Stimulated activated CD8-positive, alpha-beta memory T cell treated with anti-CD3 and anti-CD28 coated beads, Interleukin-15, amount 100 ng/mL, for 4 hours (primary cell): ENCODE measurements around the gene GSTO1.

Source experiments
- DNase-seq, 2 donors: peaks; one replicate each; pipeline ENCODE4 v3.0.0-alpha.2; 2020; ENCODE audit warnings: low read depth in 2 of 2

The GSTO1 gene

DNA sequence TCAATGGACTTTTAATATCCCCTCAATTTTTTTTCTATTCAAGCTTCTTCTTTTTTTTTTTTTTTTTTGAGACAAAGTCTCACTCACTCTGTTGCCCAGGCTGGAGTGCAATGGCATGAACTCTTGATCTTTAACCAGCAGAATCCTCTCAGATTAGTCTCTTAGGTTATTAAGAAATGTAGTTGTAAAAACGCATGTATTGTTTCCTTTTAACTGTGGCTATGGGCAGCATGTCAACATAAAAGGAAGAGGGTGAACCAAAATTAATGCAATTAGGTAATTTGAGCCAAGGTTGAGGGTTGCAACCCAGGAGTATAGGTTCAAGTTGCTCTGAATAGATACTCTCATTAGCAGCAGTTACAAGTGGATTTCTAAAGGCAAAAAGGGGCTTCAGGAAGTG, 4.3 kb upstream of the GSTO1 start:
- no peak for DNase-seq

DNA sequence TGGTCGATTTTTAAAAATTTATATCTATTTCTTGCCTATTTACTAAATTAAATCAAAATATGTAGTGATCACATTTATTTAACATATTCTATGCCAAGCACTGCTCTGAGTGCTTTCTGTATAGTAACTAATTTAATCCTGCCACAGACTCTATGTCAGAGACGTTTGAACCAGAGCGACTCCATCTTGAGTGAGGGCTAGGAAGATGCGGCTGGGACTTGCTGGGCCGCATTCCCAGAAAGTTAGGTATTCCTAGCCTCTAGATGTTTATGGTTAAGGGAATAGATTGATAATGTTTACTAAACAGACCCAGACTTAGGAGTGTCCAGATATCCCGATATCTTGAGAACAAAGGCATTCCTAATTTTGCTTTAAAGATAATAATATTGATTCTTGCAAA, 3.2 kb upstream of the GSTO1 start:
- DNase-seq = no peak

DNA sequence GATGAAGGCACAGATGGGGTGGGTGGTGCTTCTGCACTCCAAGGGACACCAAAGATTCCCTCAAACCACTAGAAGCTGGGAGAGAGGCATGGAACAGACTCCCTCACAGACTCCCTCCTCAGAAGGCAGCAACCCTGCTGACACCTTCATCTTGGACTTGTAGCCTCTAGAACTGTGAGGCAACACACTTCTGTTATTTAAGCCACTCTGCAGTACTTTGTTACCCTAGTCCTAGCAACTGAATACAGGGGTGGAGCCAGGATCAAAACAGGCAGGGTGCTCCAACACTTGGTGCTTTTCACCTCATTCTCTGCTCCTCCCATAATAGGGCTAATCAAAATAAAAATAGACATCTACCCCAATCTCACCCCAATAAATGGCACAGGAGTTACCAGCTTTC, 2.3 kb upstream of the GSTO1 start:
- DNase-seq = no peak

DNA sequence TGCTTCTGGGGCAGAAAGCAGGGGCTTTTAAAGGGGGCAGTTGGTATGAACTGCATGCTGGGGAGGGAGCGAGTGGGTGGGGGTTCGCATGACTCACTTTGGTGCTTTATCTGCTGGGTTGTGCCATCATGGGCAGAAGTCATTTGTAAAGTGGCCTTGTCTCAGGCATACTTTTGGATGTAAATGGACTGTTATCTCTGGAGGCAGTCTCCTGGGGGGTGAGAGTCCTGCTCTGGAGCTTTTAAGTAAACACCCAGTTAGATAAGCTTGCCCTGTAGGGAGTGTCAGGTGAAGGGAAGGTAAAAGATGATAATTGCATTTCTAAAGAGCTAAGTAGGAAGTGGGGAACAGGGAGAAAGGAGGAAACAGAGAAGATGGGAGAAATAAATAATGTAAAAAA, 1.6 kb upstream of the GSTO1 start:
- DNase-seq = no peak

DNA sequence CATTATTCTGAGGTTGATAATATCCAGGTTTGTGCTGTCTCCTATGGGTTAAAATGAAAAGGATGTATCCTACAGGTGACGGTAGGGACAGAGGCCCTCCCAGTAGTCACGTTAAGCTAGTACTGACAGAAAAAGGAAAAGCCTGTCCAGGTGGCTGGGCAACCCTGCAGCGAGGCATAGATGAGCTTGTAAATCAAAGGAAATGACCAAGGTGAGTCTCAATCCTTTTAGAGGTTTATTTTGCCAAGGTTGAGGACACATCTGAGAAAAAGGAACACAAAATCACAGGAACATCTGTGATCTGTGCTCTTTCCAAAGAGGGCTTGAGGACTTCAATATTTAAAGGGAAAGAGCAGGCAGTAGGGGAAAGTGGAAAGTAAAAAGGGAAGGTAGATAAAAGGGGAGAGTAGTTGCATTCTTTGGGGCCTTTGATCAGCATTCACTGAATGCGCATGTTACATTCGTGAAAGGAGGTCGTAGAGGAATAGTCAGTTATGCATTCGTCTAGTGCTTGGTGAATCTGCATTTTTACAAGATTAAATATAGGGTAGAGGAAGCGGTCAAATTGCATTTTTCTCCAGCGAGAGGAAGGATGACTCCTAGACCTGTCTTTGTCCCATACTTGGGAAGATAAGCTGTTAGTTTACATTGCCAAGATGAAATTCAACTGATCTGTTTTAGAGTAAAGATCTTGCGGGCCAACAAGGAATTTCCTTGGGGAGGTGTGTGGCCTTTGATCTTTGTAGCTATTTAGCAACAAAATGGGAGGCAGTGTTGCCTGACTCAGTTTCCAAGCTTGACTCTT, 884 bp upstream of the GSTO1 start:
- DNase-seq = no peak

DNA sequence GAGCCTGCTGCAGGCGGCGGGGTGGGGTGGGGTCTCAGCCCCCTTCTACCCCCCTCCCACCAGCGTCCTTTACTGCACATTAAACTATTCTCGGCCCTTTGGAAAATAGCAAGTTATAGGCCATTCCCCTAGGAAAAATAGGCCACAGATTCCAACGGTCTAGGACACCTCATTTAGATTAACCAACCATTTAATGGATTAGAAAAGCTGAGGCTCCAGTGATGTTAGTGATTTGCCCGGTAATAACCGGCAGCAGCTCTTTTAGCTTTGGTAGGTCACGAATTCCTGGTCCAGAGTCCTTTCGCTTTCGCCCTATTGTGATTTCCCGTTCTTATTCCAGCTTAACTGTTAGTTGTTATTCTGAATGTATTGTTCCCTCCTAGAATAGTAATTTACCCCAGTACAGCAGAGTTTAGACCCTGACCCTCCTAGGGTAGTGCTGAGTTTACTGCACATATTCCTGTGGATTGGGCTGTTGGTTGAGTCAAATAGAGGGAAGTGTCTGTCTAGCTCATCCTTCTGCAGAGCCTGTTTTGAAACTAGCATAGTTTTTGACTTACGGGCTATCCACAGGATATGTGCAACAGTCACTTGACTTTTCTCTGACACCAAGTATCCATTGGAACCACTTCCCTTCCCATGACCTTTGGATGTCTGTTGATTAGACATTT, 754 bp downstream of the GSTO1 start:
- DNase-seq = no peak

DNA sequence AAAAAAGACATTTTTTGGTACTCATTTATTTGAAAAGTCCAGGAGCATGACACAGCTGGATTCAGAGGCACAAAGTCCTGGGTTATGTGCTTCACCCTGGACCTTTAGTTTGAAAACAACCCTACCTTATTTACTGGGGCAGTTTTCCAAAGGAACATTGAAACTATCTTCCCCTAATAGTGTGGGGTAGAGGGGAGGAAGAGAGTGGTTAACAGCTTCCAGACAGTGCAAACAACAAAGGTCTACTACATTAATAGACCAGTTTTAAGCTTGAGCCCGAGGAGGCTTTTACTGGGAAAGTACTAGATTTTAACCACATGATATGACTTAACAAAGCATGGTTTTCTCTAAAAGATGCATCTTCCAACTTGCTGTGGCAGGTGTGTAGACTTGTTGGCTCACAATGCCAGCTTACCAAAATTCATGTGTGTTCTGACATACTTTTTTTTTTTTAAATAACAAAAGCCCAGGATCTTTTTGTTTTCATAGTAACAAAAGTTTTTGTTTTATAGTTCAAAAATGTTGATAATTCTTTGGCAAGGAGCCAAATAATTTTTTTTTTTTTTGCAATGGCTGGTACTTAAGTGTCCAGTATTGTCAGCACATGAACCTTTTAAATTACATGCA, 1.8 kb downstream of the GSTO1 start:
- DNase-seq = no peak

DNA sequence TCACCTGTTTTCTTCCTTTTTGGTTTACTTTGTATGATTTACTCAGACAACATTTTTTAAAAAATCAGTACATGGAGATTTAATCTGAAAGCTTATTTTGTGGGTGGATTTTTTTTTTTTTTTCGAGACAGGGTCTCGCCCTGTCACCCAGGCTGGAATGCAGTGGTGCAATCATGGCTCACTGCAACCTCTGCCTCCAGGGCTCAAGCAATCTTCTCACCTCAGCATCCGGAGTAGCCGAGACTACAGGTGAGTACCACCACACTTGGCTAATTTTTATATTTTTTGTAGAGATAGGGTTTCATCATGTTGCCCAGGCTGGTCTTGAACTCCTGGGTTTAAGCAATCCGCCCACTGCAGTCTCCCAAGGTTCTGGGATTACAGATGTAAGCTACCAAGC, 2.5 kb downstream of the GSTO1 start:
- DNase-seq = no peak

DNA sequence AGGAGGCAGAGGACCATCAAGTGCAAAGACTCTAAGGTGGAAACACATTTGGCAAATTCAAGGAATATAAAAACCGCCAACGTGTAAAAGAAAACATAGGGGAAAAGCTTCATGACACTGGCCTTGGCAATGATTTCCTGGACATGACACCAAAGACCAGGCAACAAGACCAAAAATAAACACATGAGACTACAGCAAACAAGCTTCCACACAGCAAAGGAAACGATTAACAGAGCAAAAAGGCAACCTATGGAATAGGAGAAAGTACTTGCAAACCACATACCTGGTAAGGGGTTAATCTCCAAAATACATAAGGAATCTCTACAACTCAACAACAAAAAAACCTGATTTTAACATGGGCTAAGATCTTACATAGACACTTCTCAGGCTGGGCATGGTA, 3.5 kb downstream of the GSTO1 start:
- no peak for DNase-seq

DNA sequence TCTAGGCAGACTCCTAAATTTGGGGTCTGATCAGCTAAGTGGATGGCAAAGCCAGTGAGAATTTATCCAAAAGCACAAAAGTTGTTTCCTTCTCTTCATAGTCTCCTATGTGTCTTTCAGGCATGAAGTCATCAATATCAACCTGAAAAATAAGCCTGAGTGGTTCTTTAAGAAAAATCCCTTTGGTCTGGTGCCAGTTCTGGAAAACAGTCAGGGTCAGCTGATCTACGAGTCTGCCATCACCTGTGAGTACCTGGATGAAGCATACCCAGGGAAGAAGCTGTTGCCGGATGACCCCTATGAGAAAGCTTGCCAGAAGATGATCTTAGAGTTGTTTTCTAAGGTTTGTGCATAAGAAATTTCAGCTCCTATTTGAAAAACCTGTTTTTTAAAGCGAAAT, 4.8 kb downstream of the GSTO1 start:
- no peak for DNase-seq

DNA sequence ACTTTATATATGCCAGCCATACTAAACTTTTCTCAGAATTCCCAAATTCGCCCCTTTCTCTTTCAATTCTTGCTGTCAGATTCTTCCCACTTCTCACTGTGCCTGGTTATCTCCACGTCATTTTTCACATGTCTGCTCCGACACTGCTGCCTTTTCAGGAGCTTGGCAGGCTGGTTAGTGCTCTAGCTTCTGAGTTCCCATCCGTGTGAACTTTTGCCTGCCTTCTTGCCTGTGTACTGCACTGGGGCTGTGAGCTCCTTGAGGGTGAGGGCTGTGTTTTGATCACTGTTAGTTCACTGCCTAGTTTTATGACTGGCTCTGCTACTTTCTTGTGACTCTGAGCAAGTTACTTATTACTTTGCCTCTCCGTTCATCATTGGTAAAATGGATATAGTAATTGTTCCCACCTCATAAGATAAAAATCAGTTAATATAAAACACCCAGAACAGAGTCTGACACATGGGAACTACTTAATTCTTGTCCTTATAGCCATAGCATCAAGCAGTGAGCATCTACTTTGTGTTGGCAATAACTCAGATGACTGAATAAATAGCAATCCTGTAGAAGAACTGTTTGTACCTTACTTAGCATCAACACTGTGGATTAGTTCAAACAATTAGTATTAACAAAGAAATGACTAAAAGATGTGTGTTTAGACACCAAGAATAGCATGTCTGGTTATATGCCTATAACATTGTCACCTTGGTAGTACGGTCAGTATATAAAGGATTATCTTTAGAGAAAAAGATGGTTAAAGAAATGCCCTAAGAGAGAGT, 5.5 kb downstream of the GSTO1 start:
- no peak for DNase-seq

DNA sequence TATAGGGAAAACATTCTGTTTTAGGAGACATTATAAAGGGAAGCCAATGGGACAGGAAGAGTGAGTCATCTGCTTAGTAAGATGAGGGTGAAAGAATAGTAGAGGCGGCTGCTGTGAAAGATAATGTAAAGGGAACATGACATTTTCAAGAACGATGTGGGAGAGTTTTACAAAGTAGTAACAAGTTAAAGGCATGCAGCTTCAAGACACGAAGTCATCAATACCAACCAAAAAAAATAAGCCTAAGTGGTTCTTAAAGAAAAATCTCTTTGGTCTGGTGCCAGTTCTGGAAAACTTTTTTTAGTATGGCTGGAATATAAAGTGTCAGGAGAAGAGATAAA, 6.1 kb downstream of the GSTO1 start:
- no peak for DNase-seq

DNA sequence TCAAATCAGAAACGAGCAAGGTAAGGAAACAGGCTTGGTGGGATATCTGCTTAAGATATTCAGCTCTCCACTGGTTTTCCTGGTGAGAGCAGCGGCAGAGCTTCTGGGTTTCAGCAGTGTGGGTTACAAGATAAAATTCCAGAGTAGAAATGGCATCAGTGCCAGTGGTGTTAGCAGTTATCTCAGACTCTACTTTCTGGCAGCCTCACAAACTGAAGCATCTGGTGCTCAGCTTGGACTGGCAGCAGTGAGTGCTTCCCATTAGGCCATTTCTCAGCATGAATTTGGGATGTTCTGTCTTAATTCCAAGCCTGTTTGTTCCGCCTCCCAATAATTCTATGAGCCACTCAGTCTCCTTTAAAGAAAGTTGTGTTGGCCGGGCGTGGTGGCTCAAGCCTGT, 7.4 kb downstream of the GSTO1 start:
- no peak for DNase-seq

DNA sequence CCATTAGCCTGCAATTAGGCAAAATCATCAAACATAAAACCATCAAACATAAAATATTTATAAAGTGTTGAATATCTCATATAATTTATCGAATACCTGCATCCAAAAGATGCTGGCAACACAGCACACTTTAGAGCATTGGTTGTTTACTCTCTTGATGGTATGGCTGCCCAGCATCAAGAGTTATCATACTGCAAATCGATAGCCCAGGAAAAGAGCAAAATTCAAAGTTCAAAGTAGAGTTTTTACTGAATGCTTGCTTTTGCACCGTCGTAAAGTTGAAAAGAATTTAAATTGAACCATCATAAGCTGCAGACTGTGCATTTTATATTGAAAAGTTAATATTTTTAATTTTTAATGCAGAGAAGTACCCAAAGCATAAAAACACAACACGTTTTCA, 10.1 kb downstream of the GSTO1 start:
- no peak for DNase-seq

DNA sequence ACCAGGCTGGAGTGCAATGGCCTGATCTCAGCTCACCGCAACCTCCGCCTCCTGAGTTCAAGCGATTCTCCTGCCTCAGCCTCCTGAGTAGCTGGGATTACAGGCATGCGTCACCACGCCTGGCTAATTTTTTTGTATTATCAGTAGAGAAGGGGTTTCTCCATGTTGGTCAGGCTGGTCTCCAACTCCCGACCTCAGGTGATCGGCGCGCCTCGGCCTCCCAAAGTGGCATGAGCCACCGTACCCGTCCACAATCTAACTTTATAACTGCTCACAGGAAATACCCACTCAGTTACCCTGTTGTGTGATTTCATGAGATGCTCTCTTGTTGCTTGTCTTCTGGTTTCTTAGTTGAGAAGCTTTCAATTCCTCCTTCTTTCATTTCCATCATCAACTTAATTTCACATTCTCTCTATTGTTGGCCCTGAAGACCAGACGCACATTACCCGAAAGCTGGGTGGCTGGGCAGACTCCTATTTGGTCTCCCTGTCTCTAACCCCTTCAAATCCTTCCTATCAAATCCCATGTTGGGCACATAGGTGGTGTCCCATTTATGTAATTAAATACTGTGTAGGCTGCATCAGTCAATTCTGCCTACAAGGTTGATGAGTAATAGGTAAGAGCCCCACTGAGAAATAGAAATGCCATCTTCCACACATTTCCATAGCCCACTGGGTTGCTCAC, 13.2 kb downstream of the GSTO1 start:
- no peak for DNase-seq

DNA sequence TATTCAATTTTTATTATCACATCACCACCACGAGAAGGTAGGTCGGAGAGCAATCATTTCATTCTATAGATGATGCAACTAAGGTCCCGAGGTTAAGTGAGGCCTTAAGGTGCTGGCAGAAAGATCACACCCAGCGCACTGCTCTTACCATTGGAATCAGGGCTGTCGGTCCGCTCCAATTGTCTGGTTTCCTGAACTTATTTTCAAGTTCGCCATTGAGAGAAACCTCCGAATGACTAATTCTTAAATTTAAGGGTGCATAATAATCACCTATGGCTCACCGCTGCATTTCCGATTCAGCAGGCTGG, 13.7 kb downstream of the GSTO1 start:
- no peak for DNase-seq

DNA sequence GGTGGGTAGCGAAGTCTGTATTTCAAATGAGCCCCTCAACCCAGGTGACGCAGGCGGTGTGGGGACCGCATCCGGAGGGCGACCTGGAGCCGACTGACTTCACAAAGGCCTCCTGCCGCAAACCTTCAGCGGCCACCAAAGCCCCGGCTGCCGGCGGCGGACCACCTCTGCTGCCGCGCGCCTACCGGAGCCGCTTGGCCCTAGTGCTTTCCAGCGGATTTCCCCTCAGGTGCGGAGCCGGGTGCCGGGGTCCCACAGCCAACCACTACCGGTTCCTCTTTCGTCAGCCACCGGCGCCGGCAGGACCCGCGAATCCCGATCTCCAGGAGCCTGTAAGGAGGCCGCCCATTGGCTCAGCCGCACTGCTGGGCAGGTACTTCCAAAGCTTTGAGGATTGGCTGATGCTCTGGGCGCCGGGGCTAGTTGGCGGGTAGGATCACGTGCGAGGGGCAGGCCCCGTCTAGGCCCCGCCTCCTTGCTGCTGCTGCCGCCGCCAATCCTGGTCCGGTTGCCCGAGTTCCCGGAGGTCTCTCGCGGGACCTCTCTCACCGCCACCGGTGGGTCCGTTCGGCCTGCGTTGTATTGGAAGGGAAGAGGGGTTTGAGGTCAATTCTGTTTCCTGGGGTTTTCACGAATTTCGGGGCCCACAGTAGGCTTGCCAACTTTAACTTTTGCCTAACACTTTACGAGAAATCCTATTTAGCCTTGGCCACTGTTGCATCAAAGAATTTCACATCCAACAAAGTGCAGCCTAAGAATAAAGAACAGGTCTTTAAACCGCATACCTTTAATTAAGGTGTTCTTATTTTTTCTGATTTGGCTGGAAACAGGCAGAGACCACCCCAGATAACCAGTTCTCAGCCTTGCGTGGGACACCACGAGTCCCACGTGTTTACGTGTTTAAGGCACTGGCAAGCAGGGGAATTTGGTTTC, 14.3 kb downstream of the GSTO1 start, which contains the start of gene GSTO2:
Gene GSTO2, plus strand, starts transcription at position 472 of the 933 bp plus-strand sequence. CDS start 5,732 bp downstream, outside the sequence.
- peak; percentile 96 to 98 for DNase-seq

DNA sequence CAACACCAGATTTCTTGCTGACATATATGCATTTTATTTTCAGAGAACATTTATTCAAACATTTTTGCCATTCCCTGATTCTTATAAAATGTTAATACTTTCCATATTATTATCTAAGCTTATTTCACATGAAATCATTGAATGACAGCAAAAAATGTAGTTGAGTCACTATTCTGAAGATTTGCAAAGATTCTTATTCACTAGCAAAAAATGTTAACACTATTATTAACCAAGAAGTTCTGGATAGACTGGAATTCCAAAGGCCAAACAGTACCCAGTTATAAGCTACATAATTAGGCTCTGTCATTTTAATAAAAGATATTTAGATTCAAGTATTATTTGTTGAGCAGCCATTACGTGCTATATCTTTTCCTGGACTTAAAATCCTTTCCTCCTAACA, 18.6 kb downstream of the GSTO1 start:
- DNase-seq = no peak

DNA sequence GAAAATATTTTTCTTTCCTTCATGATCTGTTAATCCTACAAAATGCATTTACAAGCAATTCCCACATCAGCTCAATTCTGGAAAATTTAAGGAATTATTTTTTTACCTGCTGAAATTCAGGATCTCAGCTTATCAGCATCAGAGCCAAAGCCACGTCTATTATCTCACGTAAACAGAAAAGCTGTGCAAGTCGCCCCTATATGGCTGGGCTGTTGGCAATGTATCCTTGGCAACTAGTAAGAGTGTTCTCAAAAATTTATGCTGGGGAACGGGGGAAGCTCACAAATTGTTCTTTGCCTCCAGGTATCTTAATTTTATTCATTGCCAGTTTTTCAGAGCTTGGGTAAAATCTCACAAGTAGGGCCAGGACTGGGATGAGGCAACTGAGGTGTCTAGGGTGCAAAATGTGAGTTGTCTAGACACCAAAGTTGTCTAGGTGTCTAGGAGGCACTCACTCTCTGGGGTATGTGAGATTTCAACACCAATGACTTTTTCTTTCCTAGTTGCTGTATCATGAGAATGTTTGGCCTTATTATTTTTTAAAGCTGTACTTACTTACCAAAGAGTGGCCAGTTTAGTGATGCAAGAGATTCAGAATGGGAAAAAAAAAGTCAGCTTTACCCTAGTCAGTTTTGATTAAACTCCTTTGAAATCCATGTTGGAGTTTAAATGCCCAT, 19.3 kb downstream of the GSTO1 start:
- no peak for DNase-seq
